Lung (tissue), 12 donors: ENCODE results near the gene MAPK14. TPM values are rescaled to one million over a fixed set of nuclear protein-coding genes. Genes with fewer than 3 reads are reported as not detected.

Experiments used
- ATAC-seq: fragments of 200-7000 bp; cut with Tn5 transposase; one replicate; pipeline ENCODE4 v1.9.1; 2020; ENCODE audit warnings: moderate number of reproducible peaks; ENCODE audit not compliant: insufficient read depth, low FRiP score
- DNase-seq, 3 donors: peaks; one replicate each; pipeline ENCODE4 v3.0.0-alpha.2; 2013 to 2017
- H3K27ac ChIP-seq, 2 donors: one replicate each; pipeline ENCODE4 v1.5.1; 2013; ENCODE audit warnings: mild to moderate bottlenecking in 2 of 2, moderate library complexity in 2 of 2, control low read depth in 1 of 2, inconsistent platforms in 1 of 2, low read depth in 1 of 2, low read length in 1 of 2
- H3K27me3 ChIP-seq, 3 donors: one replicate each; pipeline ENCODE4 v1.5.1; 2013; ENCODE audit warnings: low read length in 2 of 3; ENCODE audit not compliant: control insufficient read depth in 3 of 3, insufficient read depth in 3 of 3
- H3K36me3 ChIP-seq, 4 donors: one replicate each; pipeline ENCODE4 v1.5.1; 2013; ENCODE audit warnings: low read length in 4 of 4, mild to moderate bottlenecking in 1 of 4, moderate library complexity in 1 of 4; ENCODE audit not compliant: control insufficient read depth in 4 of 4, insufficient read depth in 4 of 4
- H3K4me1 ChIP-seq, 5 donors: one replicate each; pipeline ENCODE4 v1.5.1; 2013; ENCODE audit warnings: low read length in 5 of 5, mild to moderate bottlenecking in 2 of 5, moderate library complexity in 1 of 5; ENCODE audit not compliant: control insufficient read depth in 5 of 5, insufficient read depth in 5 of 5
- H3K4me3 ChIP-seq: one replicate; pipeline ENCODE4 v1.5.1; 2013; ENCODE audit warnings: mild to moderate bottlenecking, control low read depth, moderate library complexity
- H3K9ac ChIP-seq, 2 donors: one replicate each; pipeline ENCODE4 v1.5.1; 2013; ENCODE audit warnings: low read length in 2 of 2, control low read depth in 1 of 2; ENCODE audit not compliant: insufficient read depth in 1 of 2
- H3K9me3 ChIP-seq, 4 donors: one replicate each; pipeline ENCODE4 v1.5.1; 2013; ENCODE audit warnings: low read length in 3 of 4, mild to moderate bottlenecking in 1 of 4, moderate library complexity in 1 of 4; ENCODE audit not compliant: control insufficient read depth in 4 of 4, insufficient read depth in 3 of 4
- WGBS, 2 donors: extraction: QIAGEN DNeasy Blood & Tissue Kit; methylation state at CpG; one replicate each; pipeline ENCODE4 v1.1.7; 2013; 5-methylcytosine and 5-hydroxymethylcytosine counted together
- polyA plus RNA-seq, 2 donors: library from polyadenylated mRNA; stranded (reverse); fragments of 200-250 nt; gene quantifications; one replicate each; pipeline ENCODE4 v1.2.1, GENCODE V29; 2013
- total RNA-seq, 2 donors: library from RNA; depleted of rRNA in 1 of 2; stranded (reverse); fragments of >200 nt in 1 of 2; gene quantifications; one replicate each; pipeline ENCODE4 v1.2.1, GENCODE V29; 2014 to 2021
- TF ChIP-seq, protein P1 (sequence below): IDR thresholded peaks from 2 replicates; pipeline ENCODE4 v1.5.1; 2012; ENCODE audit warnings: mild to moderate bottlenecking; ENCODE audit errors: control extremely low read depth, extremely low read depth
- donor health status: control.
- donor health status: control.
- donor health status: Bipolar disorder and iron deficiency.
- donor health status: healthy.
- donor health status: DM: yes; HTN: yes; CAD: no.

Gene MAPK14
- total and polyA plus RNA-seq, 4 donors, result 12.8 to 93.3 (median 59.5) TPM

- 70 to 88% methylated on average over 13 of the region's 13 CpGs for WGBS, 2 donors
- peaks cover 0 to 12% (median 0%) of the 10 kb centered on the region in 4 donors for H3K36me3 ChIP-seq
- DNase-seq, result no peak
- no peak overlapping the region for H3K27ac ChIP-seq
- H3K4me3 ChIP-seq, result no peak overlapping the region
- H3K27me3 ChIP-seq, result no peaks in the 10 kb centered on the region
- H3K9me3 ChIP-seq, result no peaks in the 10 kb centered on the region
- TF ChIP-seq, protein P1, sequence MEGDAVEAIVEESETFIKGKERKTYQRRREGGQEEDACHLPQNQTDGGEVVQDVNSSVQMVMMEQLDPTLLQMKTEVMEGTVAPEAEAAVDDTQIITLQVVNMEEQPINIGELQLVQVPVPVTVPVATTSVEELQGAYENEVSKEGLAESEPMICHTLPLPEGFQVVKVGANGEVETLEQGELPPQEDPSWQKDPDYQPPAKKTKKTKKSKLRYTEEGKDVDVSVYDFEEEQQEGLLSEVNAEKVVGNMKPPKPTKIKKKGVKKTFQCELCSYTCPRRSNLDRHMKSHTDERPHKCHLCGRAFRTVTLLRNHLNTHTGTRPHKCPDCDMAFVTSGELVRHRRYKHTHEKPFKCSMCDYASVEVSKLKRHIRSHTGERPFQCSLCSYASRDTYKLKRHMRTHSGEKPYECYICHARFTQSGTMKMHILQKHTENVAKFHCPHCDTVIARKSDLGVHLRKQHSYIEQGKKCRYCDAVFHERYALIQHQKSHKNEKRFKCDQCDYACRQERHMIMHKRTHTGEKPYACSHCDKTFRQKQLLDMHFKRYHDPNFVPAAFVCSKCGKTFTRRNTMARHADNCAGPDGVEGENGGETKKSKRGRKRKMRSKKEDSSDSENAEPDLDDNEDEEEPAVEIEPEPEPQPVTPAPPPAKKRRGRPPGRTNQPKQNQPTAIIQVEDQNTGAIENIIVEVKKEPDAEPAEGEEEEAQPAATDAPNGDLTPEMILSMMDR, result no peak
- H3K9ac ChIP-seq, result no peak overlapping the region
- no peaks in the 10 kb centered on the region for H3K4me1 ChIP-seq
- no peak for ATAC-seq
These were observed 115.6 kb downstream of the MAPK14 start for GRCh38 chr6:36142971-36143838.

DNA sequence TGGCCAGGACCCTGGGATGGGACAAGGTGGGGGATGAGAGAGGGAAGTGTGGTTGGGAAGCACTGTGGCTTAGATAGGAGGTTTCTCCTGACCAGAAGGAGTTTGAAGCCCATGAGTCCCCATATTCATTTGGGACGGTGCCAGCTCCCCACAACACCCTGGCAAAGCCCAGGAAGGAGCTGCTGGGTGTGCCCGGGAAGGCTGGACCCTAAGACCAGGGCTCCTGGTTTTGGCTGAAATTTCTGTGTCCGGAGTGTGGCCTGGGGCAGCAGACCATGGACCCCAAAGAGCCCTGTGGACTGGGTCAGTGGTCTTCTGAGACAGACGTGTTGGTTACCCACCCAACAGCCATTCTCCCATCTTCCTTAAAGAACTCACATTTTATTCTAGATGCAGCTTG lies 117.9 kb downstream of the MAPK14 start:
- Histone ChIP-seq H3K36me3 (no peaks in the 10 kb centered on the region), H3K27ac (no peak overlapping the region), H3K27me3 (no peaks in the 10 kb centered on the region), H3K4me1 (peaks cover 0 to 7% (median 0%) of the 10 kb centered on the region in 5 donors), H3K9me3 (no peaks in the 10 kb centered on the region), H3K4me3 (no peak overlapping the region), H3K9ac (no peak overlapping the region)
- DNase-seq, result no peak
- WGBS, 2 donors, result 86 to 88% methylated on average over 4 of the region's 4 CpGs
- ATAC-seq, result no peak
- TF ChIP-seq, protein P1, result no peak

DNA sequence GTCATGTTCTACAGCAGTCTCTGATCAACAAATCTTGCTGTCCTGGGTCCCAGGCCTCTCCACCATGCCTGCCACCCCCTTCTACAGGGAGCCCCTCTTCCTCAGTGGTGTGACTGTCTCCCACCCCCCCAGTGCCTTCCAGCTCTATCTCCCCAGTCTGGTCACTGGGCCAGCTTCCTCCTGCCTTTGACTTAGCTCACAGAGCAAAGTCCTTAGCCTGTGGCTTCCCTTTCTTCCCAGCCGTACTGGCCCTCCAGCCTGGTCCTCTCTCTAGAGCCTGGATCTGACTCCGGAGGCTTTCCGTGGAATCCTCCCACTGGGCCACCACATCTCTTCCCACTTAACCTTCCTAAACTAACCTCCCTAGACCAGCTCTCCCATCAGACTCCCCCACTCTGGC lies 119.7 kb downstream of the MAPK14 start:
- TF ChIP-seq, protein P1, result no peak
- 73 to 88% methylated on average over 3 of the region's 3 CpGs for WGBS, 2 donors
- Histone ChIP-seq H3K9me3 (no peaks in the 10 kb centered on the region), H3K27ac (no peak overlapping the region), H3K36me3 (no peaks in the 10 kb centered on the region), H3K27me3 (no peaks in the 10 kb centered on the region), H3K4me1 (peaks cover 0 to 11% (median 0%) of the 10 kb centered on the region in 5 donors), H3K4me3 (no peak overlapping the region), H3K9ac (no peak overlapping the region)
- ATAC-seq (no peak), DNase-seq (no peak)
